DOHH2 (cell line): Measurements from ENCODE around the gene CACNA1B.
"Not testable (repeated sequence)": the region's sequence is repeated elsewhere in the genome, so short reads cannot be mapped to it uniquely, and the experiment has no call there.

ENCODE experiments used
- H3F3A ChIP-seq: fragments of 200-600 bp; sonication (generic), shearing (Covaris generic); 2 replicates; pipeline ENCODE4 v1.6.0; 2016; ENCODE audit warnings: antibody characterized with exemption, mild to moderate bottlenecking; ENCODE audit not compliant: control insufficient read depth, insufficient read depth
- H3K27ac ChIP-seq: fragments of 200-600 bp; sonication (generic); 2 replicates; pipeline ENCODE4 v1.5.1; 2014; ENCODE audit warnings: low read depth, mild to moderate bottlenecking, low read length, moderate library complexity
- H3K27me3 ChIP-seq: fragments of 200-600 bp; sonication (generic); 2 replicates; pipeline ENCODE4 v1.6.1; 2014; ENCODE audit warnings: mild to moderate bottlenecking, low read length, mixed read lengths; ENCODE audit not compliant: control insufficient read depth
- H3K36me3 ChIP-seq: fragments of 200-600 bp; sonication (generic); 2 replicates; pipeline ENCODE4 v1.6.1; 2014; ENCODE audit warnings: mild to moderate bottlenecking, low read length, moderate library complexity, mixed read lengths; ENCODE audit not compliant: control insufficient read depth
- H3K4me1 ChIP-seq: fragments of 200-600 bp; sonication (generic); 2 replicates; pipeline ENCODE4 v1.6.1; 2014; ENCODE audit warnings: mild to moderate bottlenecking, low read length, mixed read lengths; ENCODE audit not compliant: control insufficient read depth
- H3K4me2 ChIP-seq: fragments of 200-600 bp; sonication (generic); 2 replicates; pipeline ENCODE4 v1.6.0; 2014; ENCODE audit warnings: mild to moderate bottlenecking, low read length, moderate library complexity
- H3K4me3 ChIP-seq: fragments of 200-600 bp; sonication (generic); 2 replicates; pipeline ENCODE4 v1.5.1; 2014; ENCODE audit warnings: mild to moderate bottlenecking, low read length, mixed read lengths
- H3K79me2 ChIP-seq: fragments of 200-600 bp; sonication (generic); 2 replicates; pipeline ENCODE4 v1.6.1; 2014; ENCODE audit warnings: mild to moderate bottlenecking, low read length, mixed read lengths; ENCODE audit not compliant: control insufficient read depth
- H3K9me2 ChIP-seq: fragments of 200-600 bp; sonication (generic); replicated peaks from 2 replicates; pipeline ENCODE4 v1.6.1; 2014; ENCODE audit warnings: mild to moderate bottlenecking, low read length, mixed read lengths; ENCODE audit not compliant: control insufficient read depth
- H3K9me3 ChIP-seq: fragments of 200-600 bp; sonication (generic); 2 replicates; pipeline ENCODE4 v1.6.1; 2014; ENCODE audit warnings: antibody characterized with exemption, low read length, mixed read lengths; ENCODE audit not compliant: control insufficient read depth, insufficient read depth
- H4K20me1 ChIP-seq: fragments of 200-600 bp; sonication (generic); 2 replicates; pipeline ENCODE4 v1.6.0; 2014; ENCODE audit warnings: low read depth, mild to moderate bottlenecking, antibody characterized with exemption, low read length, moderate library complexity; ENCODE audit not compliant: control insufficient read depth, insufficient read depth
- EZH2phosphoT487 ChIP-seq: fragments of 200-600 bp; sonication (generic); IDR thresholded peaks from 2 replicates; pipeline ENCODE4 v1.6.1; 2017; ENCODE audit warnings: borderline replicate concordance, mild to moderate bottlenecking, antibody characterized with exemption, low read length, moderate library complexity, mixed read lengths
- TF ChIP-seq, protein P1 (sequence below): fragments of 200-600 bp; sonication (generic); IDR thresholded peaks from one replicate; pipeline ENCODE4 v1.5.1; 2014; ENCODE audit warnings: antibody characterized with exemption, mild to moderate bottlenecking, low read depth, low read length; ENCODE audit not compliant: poor library complexity, severe bottlenecking

The CACNA1B gene

DNA sequence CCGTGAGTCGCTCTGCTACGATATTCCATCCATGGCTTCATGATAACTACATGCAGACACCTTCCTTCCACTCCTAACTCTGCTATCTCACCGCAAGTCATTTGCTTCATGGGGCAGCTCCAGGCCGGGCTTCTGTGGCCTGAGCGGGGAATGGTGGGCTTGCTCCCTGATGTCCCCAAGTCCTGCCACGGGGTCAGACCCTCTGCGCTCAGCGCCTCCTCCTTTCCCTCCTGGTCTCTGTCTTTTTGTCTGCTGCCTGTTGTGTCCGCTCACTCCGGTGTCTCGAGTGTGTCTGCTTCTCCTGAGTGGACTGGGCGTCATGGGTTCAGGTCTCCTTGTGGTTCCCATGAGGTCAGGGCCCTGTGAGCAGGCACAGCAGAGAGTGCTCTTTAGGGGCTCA, 139.6 kb downstream of the CACNA1B start:
- Histone ChIP-seq H3K79me2 (no peaks in the 10 kb centered on the region), H3K4me1 (peaks cover 4% of the 10 kb centered on the region), H3K36me3 (no peaks in the 10 kb centered on the region), H3K4me2 (no peak overlapping the region), H3F3A (no peaks in the 10 kb centered on the region), H3K9me3 (no peaks in the 10 kb centered on the region), H3K9me2 (no peaks in the 10 kb centered on the region), H3K27me3 (no peaks in the 10 kb centered on the region), H3K4me3 (no peak overlapping the region), H3K27ac (no peak overlapping the region), H4K20me1 (no peaks in the 10 kb centered on the region)
- no peak for TF ChIP-seq EZH2phosphoT487
- TF ChIP-seq, protein P1, sequence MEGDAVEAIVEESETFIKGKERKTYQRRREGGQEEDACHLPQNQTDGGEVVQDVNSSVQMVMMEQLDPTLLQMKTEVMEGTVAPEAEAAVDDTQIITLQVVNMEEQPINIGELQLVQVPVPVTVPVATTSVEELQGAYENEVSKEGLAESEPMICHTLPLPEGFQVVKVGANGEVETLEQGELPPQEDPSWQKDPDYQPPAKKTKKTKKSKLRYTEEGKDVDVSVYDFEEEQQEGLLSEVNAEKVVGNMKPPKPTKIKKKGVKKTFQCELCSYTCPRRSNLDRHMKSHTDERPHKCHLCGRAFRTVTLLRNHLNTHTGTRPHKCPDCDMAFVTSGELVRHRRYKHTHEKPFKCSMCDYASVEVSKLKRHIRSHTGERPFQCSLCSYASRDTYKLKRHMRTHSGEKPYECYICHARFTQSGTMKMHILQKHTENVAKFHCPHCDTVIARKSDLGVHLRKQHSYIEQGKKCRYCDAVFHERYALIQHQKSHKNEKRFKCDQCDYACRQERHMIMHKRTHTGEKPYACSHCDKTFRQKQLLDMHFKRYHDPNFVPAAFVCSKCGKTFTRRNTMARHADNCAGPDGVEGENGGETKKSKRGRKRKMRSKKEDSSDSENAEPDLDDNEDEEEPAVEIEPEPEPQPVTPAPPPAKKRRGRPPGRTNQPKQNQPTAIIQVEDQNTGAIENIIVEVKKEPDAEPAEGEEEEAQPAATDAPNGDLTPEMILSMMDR: no peak

- H3K79me2 ChIP-seq, H3K4me1 ChIP-seq, H3K27ac ChIP-seq, H4K20me1 ChIP-seq, H3K9me2 ChIP-seq, H3K4me2 ChIP-seq, H3K4me3 ChIP-seq, H3K36me3 ChIP-seq, H3F3A ChIP-seq, H3K9me3 ChIP-seq, H3K27me3 ChIP-seq: not testable (repeated sequence)
These were observed 141.9 kb downstream of the CACNA1B start for GRCh38 chr9:138019514-138019913.

DNA sequence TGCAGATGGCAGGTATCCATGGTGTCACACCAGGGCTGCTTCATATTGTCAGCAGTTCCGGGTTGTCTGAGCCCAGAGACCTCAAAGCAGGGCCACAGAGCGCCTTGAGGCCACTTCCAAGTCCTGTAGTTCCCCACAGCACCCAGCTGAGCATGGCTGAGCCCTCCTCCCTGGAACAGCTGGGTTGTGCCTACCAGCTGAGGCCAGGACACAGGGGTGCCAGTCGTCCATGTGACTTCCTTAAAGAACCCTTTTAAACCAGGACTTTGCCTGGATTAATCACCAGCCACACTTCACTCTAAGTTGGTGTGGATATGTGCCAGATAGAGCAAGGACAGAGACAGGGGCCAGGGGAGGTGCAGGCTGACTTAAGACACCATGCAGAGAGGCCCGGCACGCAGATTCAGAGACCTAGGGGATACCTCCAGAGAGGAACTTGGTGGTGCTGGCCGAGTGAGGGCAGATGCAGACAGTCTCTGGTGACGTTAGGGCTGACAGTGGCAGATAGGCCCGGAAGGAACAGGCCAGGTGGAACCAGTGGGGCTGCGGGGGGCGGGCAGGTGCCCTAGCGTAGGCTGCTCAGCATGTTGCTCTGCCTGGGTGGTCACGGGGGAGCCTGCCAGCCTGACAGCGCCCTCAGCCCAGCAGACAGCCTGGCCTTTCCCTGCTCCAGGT, 142.7 kb downstream of the CACNA1B start:
- Histone ChIP-seq H3K4me1 (peaks cover 4% of the 10 kb centered on the region), H3K4me3 (no peak overlapping the region), H3K9me2 (no peaks in the 10 kb centered on the region), H3F3A (no peaks in the 10 kb centered on the region), H3K4me2 (no peak overlapping the region), H3K27ac (no peak overlapping the region), H3K27me3 (no peaks in the 10 kb centered on the region), H3K79me2 (no peaks in the 10 kb centered on the region), H4K20me1 (no peaks in the 10 kb centered on the region), H3K36me3 (no peaks in the 10 kb centered on the region), H3K9me3 (no peaks in the 10 kb centered on the region)
- TF ChIP-seq, protein P1: no peak
- no peak for TF ChIP-seq EZH2phosphoT487

DNA sequence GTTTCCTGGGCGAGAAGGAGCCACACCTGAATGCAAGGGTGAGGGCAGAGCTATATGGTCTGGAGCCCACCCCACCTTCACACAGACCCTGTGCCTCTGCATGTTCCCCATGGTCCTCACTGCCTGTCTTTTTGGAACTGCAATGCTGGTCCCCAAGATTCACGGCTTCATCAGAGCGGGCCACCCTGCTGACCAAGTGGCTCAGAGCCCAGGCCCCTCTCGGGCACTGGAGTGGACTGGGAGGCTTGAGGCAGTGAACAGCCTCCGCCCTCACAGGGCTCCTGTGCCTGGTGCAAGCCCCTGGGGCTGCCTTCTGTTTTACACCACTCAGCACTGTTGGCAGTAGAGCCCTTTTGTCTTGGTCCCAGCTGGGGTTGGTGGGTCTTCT, 143.2 kb downstream of the CACNA1B start:
- Histone ChIP-seq H3K27me3 (no peaks in the 10 kb centered on the region), H3K4me3 (no peak overlapping the region), H3K9me3 (no peaks in the 10 kb centered on the region), H3K4me2 (no peak overlapping the region), H3K27ac (no peak overlapping the region), H3K9me2 (no peaks in the 10 kb centered on the region), H3F3A (no peaks in the 10 kb centered on the region), H3K79me2 (no peaks in the 10 kb centered on the region), H4K20me1 (no peaks in the 10 kb centered on the region), H3K36me3 (no peaks in the 10 kb centered on the region), H3K4me1 (peaks cover 4% of the 10 kb centered on the region)
- TF ChIP-seq, protein P1: no peak
- no peak for TF ChIP-seq EZH2phosphoT487
